Loucy (cell line): Measurements from ENCODE around the gene PHLDA1.

Source experiments
- CTCF ChIP-seq: fragments of 200-600 bp; sonication (generic); conservative IDR thresholded peaks from 2 replicates; pipeline ENCODE4 v1.5.1; 2014; ENCODE audit warnings: mild to moderate bottlenecking, antibody characterized with exemption, low read length
- EZH2phosphoT487 ChIP-seq: fragments of 200-600 bp; IDR thresholded peaks from 2 replicates; pipeline ENCODE4 v1.6.1; 2018; ENCODE audit warnings: antibody characterized with exemption, mild to moderate bottlenecking, moderate library complexity, borderline replicate concordance

GRCh38 chr12:76002598-76003354, 28.8 kb downstream of the PHLDA1 start:
- no peak for TF ChIP-seq CTCF
- TF ChIP-seq EZH2phosphoT487, result no peak
